Breast epithelium (tissue), 4 donors: Measurements from ENCODE around the gene ASPM. TPM values are rescaled to one million over a fixed set of nuclear protein-coding genes. Genes with fewer than 3 reads are reported as not detected.

ENCODE experiments used
- DNase-seq, 2 donors: peaks; one replicate each; pipeline ENCODE4 v3.0.0-alpha.2; 2019; ENCODE audit warnings: low spot score in 2 of 2
- H3K27ac ChIP-seq, 2 donors: fragments of 200-600 bp; sonication (generic) in 1 of 2; one replicate each; pipeline ENCODE4 v1.5.1; 2016 to 2019; ENCODE audit warnings: mild to moderate bottlenecking in 1 of 2
- H3K27me3 ChIP-seq, 2 donors: fragments of 200-600 bp; sonication (generic) in 1 of 2; one replicate each; pipeline versions ENCODE4 v1.5.1 to v1.6.0; 2017 to 2019; ENCODE audit warnings: control low read depth in 1 of 2, mild to moderate bottlenecking in 1 of 2
- H3K36me3 ChIP-seq: fragments of 200-600 bp; one replicate; pipeline ENCODE4 v1.5.1; 2019
- H3K4me1 ChIP-seq, 2 donors: fragments of 200-600 bp; sonication (generic); one replicate each; pipeline ENCODE4 v1.5.1; 2016 to 2019; ENCODE audit warnings: control low read depth in 1 of 2
- H3K4me3 ChIP-seq, 3 donors: fragments of 200-600 bp; sonication (generic); 1 replicate in 2 of 3; 2 replicates in 1 of 3; pipeline ENCODE4 v1.5.1; 2016 to 2019; ENCODE audit warnings: mild to moderate bottlenecking in 3 of 3, moderate library complexity in 2 of 3
- H3K9me3 ChIP-seq, 2 donors: fragments of 200-600 bp; sonication (generic) in 1 of 2; one replicate each; pipeline ENCODE4 v1.5.1; 2016 to 2019; ENCODE audit warnings: control low read depth in 1 of 2
- CTCF ChIP-seq, 3 donors: fragments of 450-650 bp; IDR thresholded peaks; one replicate each; pipeline ENCODE4 v1.5.1; 2016 to 2017; ENCODE audit warnings: antibody characterized with exemption in 3 of 3, mild to moderate bottlenecking in 3 of 3, moderate library complexity in 3 of 3
- POLR2A ChIP-seq: fragments of 450-650 bp; IDR thresholded peaks from one replicate; pipeline ENCODE4 v1.6.1; 2016; ENCODE audit warnings: antibody characterized with exemption, mild to moderate bottlenecking, moderate library complexity
- POLR2AphosphoS5 ChIP-seq, 3 donors: sonication (generic); formaldehyde crosslinking; IDR thresholded peaks; one replicate each; pipeline ENCODE4 v1.6.1; 2017; ENCODE audit warnings: antibody characterized with exemption in 3 of 3
- intact Hi-C: fragments of 100-400 bp; cut with DNase I; formaldehyde crosslinking; loops from one replicate; pipeline ENCODE4 v1.15.1; 2023; ENCODE audit warnings: low total_unique reads
- total RNA-seq, 3 donors: library from RNA; depleted of rRNA; stranded (reverse); fragments of >200 nt; gene quantifications; one replicate each; pipeline ENCODE4 v1.1.0, GENCODE V29; 2016

ASPM gene
- total RNA-seq, 3 donors from 2014 or later, result under 0.01 to 3.2 (median 0.59) TPM

- H3K36me3 ChIP-seq, result no peaks in the 10 kb centered on the region
- no peaks in the 10 kb centered on the region for H3K4me1 ChIP-seq
- no peaks in the 10 kb centered on the region for H3K9me3 ChIP-seq
- intact Hi-C loops, result no loop called here
- H3K27ac ChIP-seq, result no peak overlapping the region
- no peaks in the 10 kb centered on the region for H3K27me3 ChIP-seq
- no peak overlapping the region for H3K4me3 ChIP-seq
- DNase-seq, result no peak
- TF ChIP-seq POLR2AphosphoS5 (IDR thresholded peaks at IDR 0.05), result no peak
- no peak for TF ChIP-seq POLR2A
- no peak for TF ChIP-seq CTCF (IDR thresholded peaks at IDR 0.05)
Observed at GRCh38 chr1:197137322-197137721, 9.1 kb downstream of the ASPM start.

- H3K4me3 ChIP-seq, result no peak overlapping the region
- intact Hi-C loops, result no loop called here
- DNase-seq, result no peak
Observed at GRCh38 chr1:197130677-197131304, 15.7 kb downstream of the ASPM start.

GRCh38 chr1:197129698-197130097, 16.8 kb downstream of the ASPM start:
- Histone ChIP-seq H3K4me3 (no peak overlapping the region), H3K36me3 (no peaks in the 10 kb centered on the region), H3K27ac (no peak overlapping the region), H3K27me3 (no peaks in the 10 kb centered on the region), H3K9me3 (no peaks in the 10 kb centered on the region), H3K4me1 (no peaks in the 10 kb centered on the region)
- TF ChIP-seq POLR2AphosphoS5 (IDR thresholded peaks at IDR 0.05) (no peak), POLR2A (no peak), CTCF (IDR thresholded peaks at IDR 0.05) (no peak)
- DNase-seq, result no peak
- intact Hi-C loops, result loop anchor here (5.0 kb wide), 1 partner anchor 157 kb away; no protein-coding TSS in a partner anchor

More at GRCh38 chr1:197130677-197131304, 15.7 kb downstream of the ASPM start:
- H3K27me3 ChIP-seq, result no peaks in the 10 kb centered on the region
- no peaks in the 10 kb centered on the region for H3K36me3 ChIP-seq
- TF ChIP-seq POLR2A, result no peak
- no peak for TF ChIP-seq POLR2AphosphoS5 (IDR thresholded peaks at IDR 0.05)
- TF ChIP-seq CTCF (IDR thresholded peaks at IDR 0.05), result no peak
- H3K4me1 ChIP-seq, result no peaks in the 10 kb centered on the region
- H3K9me3 ChIP-seq, result no peaks in the 10 kb centered on the region
- no peak overlapping the region for H3K27ac ChIP-seq

- Histone ChIP-seq H3K27ac (no peak overlapping the region), H3K4me3 (no peak overlapping the region), H3K27me3 (no peaks in the 10 kb centered on the region), H3K4me1 (no peaks in the 10 kb centered on the region), H3K36me3 (no peaks in the 10 kb centered on the region), H3K9me3 (no peaks in the 10 kb centered on the region)
- TF ChIP-seq CTCF (IDR thresholded peaks at IDR 0.05) (no peak), POLR2AphosphoS5 (IDR thresholded peaks at IDR 0.05) (no peak), POLR2A (no peak)
- DNase-seq, result no peak
- intact Hi-C loops, result loop anchor here (5.0 kb wide), 1 partner anchor 155 kb away; no protein-coding TSS in a partner anchor
Observed at GRCh38 chr1:197127246-197127912, 19.1 kb downstream of the ASPM start.

GRCh38 chr1:197126691-197127090, 19.8 kb downstream of the ASPM start:
- H3K27ac ChIP-seq, result no peak overlapping the region
- H3K9me3 ChIP-seq, result no peaks in the 10 kb centered on the region
- H3K36me3 ChIP-seq, result no peaks in the 10 kb centered on the region
- intact Hi-C loops, result loop anchor here (5.0 kb wide), 1 partner anchor 154 kb away; no protein-coding TSS in a partner anchor
- no peaks in the 10 kb centered on the region for H3K27me3 ChIP-seq
- H3K4me3 ChIP-seq, result no peak overlapping the region
- no peak for DNase-seq
- TF ChIP-seq POLR2A (no peak), CTCF (IDR thresholded peaks at IDR 0.05) (no peak), POLR2AphosphoS5 (IDR thresholded peaks at IDR 0.05) (no peak)
- no peaks in the 10 kb centered on the region for H3K4me1 ChIP-seq
